ENCODE measurements around the gene SIGLEC1.

- TF ChIP-seq CTCF (IDR thresholded peaks at IDR 0.05; ENCODE audit: low read depth, low read length) (no peak), EZH2phosphoT487 (IDR thresholded peaks at IDR 0.05; ENCODE audit: low read depth) (no peak)
Measured at GRCh38 chr20:3724356-3724755, 12.0 kb upstream of the SIGLEC1 start.
